MG63 (cell line): Measurements from ENCODE around the gene MBOAT2. TPM values are rescaled to one million over a fixed set of nuclear protein-coding genes. Genes with fewer than 3 reads are reported as not detected.
A peak's percentile ranks its signal among the peaks of the same experiment; 100 is the strongest.
"Not testable (repeated sequence)": the region's sequence is repeated elsewhere in the genome, so short reads cannot be mapped to it uniquely, and the experiment has no call there.

Experiments
- DNase-seq: peaks from one replicate; pipeline ENCODE4 v3.0.0-alpha.2; 2020
- H3K27me3 ChIP-seq: fragments of 250-450 bp; sonication (Bioruptor Pico); 2 replicates; pipeline ENCODE4 v1.5.1; 2020; ENCODE audit warnings: mild to moderate bottlenecking, moderate library complexity
- H3K36me3 ChIP-seq: fragments of 250-450 bp; sonication (Bioruptor Pico); 2 replicates; pipeline ENCODE4 v1.5.1; 2020; ENCODE audit warnings: mild to moderate bottlenecking, moderate library complexity
- H3K4me3 ChIP-seq: fragments of 250-450 bp; sonication (Bioruptor Pico); 2 replicates; pipeline ENCODE4 v1.5.1; 2020; ENCODE audit warnings: mild to moderate bottlenecking, moderate library complexity
- H3K9me3 ChIP-seq: fragments of 250-450 bp; sonication (Bioruptor Pico); 2 replicates; pipeline ENCODE4 v1.5.1; 2020; ENCODE audit warnings: mild to moderate bottlenecking, moderate library complexity
- total RNA-seq: library from RNA; depleted of rRNA; stranded (reverse); fragments of >200 nt; shearing (Covaris generic); gene quantifications from 2 replicates; pipeline ENCODE4 v1.2.3, GENCODE V29; 2014; ENCODE audit warnings: low replicate concordance; rRNA removed

Gene MBOAT2
- 40.0 and 67.9 TPM in 2 replicates for total RNA-seq

GRCh38 chr2:9003616-9004337 lies at the start of gene MBOAT2:
TSS of gene MBOAT2 (minus strand) at chr2:9003684. CDS start at chr2:9003614, 70 bp downstream.
- Histone ChIP-seq H3K36me3 (no peaks in the 10 kb centered on the region), H3K4me3 (peak within 1 kb of the TSS; percentile 70), H3K27me3 (no peaks in the 10 kb centered on the region), H3K9me3 (no peaks in the 10 kb centered on the region)
- peak; percentile 92 for DNase-seq

GRCh38 chr2:9052821-9053533 lies 49.5 kb upstream of the MBOAT2 start:
- H3K4me3 ChIP-seq, result no peak overlapping the region
- no peak for DNase-seq
- H3K27me3 ChIP-seq, result no peaks in the 10 kb centered on the region
- H3K9me3 ChIP-seq, result no peaks in the 10 kb centered on the region; the same call in 1 of the 2 replicates
- H3K36me3 ChIP-seq, result no peaks in the 10 kb centered on the region

GRCh38 chr2:9051451-9051850 lies 48.0 kb upstream of the MBOAT2 start:
- H3K36me3 ChIP-seq, H3K9me3 ChIP-seq, DNase-seq, H3K27me3 ChIP-seq, H3K4me3 ChIP-seq: not testable (repeated sequence)

GRCh38 chr2:9050122-9050809 lies 46.8 kb upstream of the MBOAT2 start:
- H3K4me3 ChIP-seq, result no peak overlapping the region
- DNase-seq, result no peak
- no peaks in the 10 kb centered on the region for H3K27me3 ChIP-seq
- H3K36me3 ChIP-seq, result no peaks in the 10 kb centered on the region
- no peaks in the 10 kb centered on the region for H3K9me3 ChIP-seq

- no peaks in the 10 kb centered on the region for H3K27me3 ChIP-seq
- DNase-seq, result no peak
- H3K9me3 ChIP-seq, result no peaks in the 10 kb centered on the region
- H3K4me3 ChIP-seq, result no peak overlapping the region
- no peaks in the 10 kb centered on the region for H3K36me3 ChIP-seq
Observed at GRCh38 chr2:9045595-9045994, 42.1 kb upstream of the MBOAT2 start.

DNA sequence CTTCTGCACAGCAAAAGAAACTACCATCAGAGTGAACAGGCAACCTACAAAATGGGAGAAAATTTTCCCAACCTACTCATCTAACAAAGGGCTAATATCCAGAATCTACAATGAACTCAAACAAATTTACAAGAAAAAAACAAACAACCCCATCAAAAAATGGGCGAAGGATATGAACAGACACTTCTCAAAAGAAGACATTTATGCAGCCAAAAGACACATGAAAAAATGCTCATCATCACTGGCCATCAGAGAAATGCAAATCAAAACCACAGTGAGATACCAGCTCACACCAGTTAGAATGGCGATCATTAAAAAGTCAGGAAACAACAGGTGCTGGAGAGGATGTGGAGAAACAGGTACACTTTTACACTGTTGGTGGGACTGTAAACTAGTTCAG lies 40.0 kb upstream of the MBOAT2 start:
- not testable (repeated sequence) for H3K27me3 ChIP-seq, H3K36me3 ChIP-seq, DNase-seq, H3K9me3 ChIP-seq, H3K4me3 ChIP-seq

- no peaks in the 10 kb centered on the region for H3K36me3 ChIP-seq
- no peaks in the 10 kb centered on the region for H3K9me3 ChIP-seq
- no peak for DNase-seq
- H3K27me3 ChIP-seq, result no peaks in the 10 kb centered on the region
- no peak overlapping the region for H3K4me3 ChIP-seq
Observed at GRCh38 chr2:9037166-9037565, 33.7 kb upstream of the MBOAT2 start.

- DNase-seq, result peak; percentile 58
- Histone ChIP-seq H3K27me3 (no peaks in the 10 kb centered on the region), H3K36me3 (no peaks in the 10 kb centered on the region), H3K9me3 (no peaks in the 10 kb centered on the region), H3K4me3 (no peak overlapping the region)
Observed at GRCh38 chr2:9033385-9034168, 30.1 kb upstream of the MBOAT2 start.

- no peaks in the 10 kb centered on the region for H3K9me3 ChIP-seq
- peak; percentile 28 for DNase-seq
- H3K27me3 ChIP-seq, result no peaks in the 10 kb centered on the region
- H3K36me3 ChIP-seq, result no peaks in the 10 kb centered on the region
- H3K4me3 ChIP-seq, result no peak overlapping the region
Observed at GRCh38 chr2:9032536-9033255, 29.2 kb upstream of the MBOAT2 start.

DNA sequence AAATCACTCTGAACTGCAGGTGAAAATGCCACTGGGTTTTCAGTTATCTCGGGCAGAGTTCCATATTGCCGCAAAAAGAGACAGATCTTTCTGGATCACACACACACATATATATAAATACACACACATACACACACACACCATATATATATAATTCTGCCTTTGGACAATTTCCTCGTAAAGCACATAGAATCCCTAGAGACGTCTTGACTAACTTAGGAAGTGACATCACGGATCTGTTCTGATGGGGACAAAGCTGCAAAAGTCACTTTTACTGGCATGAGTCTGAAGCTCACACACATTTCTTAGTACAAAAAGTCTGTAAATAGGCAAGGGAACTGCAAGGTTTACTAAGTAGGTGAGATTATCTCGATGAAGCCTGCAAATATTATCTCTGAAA lies 28.6 kb upstream of the MBOAT2 start:
- no peaks in the 10 kb centered on the region for H3K9me3 ChIP-seq
- H3K36me3 ChIP-seq, result no peaks in the 10 kb centered on the region
- H3K4me3 ChIP-seq, result no peak overlapping the region
- DNase-seq, result no peak
- no peaks in the 10 kb centered on the region for H3K27me3 ChIP-seq

GRCh38 chr2:9031246-9031645 lies 27.8 kb upstream of the MBOAT2 start:
- Histone ChIP-seq H3K4me3 (no peak overlapping the region), H3K9me3 (no peaks in the 10 kb centered on the region), H3K36me3 (no peaks in the 10 kb centered on the region), H3K27me3 (no peaks in the 10 kb centered on the region)
- no peak for DNase-seq

DNA sequence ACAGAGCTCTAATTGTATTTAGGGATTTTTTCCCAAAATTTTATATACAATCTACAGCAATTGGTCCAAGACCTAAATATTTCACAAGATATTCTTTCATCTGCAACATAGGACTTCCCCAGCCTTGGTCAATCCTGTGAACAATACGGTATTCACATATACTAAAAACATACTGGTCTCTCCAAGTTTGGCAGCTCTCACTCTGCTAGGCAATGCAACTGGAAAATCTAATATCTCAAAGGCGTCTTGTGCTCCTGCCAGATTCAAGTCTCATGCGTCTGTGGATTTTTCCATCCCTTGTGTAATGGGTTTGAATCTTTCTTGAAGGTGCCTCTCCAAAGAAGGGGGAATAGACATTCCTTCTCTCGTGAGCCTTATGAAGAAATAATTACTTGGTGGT lies 27.4 kb upstream of the MBOAT2 start:
- Histone ChIP-seq H3K4me3 (no peak overlapping the region), H3K27me3 (no peaks in the 10 kb centered on the region), H3K36me3 (no peaks in the 10 kb centered on the region), H3K9me3 (no peaks in the 10 kb centered on the region)
- DNase-seq, result peak; percentile 42

DNA sequence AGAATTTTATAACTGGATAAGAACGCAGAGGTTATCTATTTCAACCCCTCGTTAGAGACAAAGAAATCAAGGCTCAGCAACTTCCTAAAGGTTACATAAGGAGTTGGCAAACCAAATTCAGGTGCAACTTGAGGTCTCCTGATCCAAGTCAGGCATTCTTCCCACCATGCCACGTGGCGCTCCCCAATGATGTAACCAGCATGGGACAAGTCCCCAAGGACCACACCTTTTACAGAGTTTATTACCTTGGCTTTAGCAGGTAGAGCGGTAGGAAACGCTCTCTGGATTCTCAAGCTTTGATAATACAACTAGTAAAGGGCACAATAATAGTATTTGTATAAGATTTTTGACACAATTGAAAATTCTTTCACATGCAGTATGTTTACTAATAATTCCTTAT lies 26.7 kb upstream of the MBOAT2 start:
- Histone ChIP-seq H3K27me3 (no peaks in the 10 kb centered on the region), H3K36me3 (no peaks in the 10 kb centered on the region), H3K9me3 (no peaks in the 10 kb centered on the region), H3K4me3 (no peak overlapping the region)
- no peak for DNase-seq

GRCh38 chr2:9029721-9030120 lies 26.2 kb upstream of the MBOAT2 start:
- Histone ChIP-seq H3K27me3 (no peaks in the 10 kb centered on the region), H3K9me3 (no peaks in the 10 kb centered on the region), H3K4me3 (no peak overlapping the region), H3K36me3 (no peaks in the 10 kb centered on the region)
- no peak for DNase-seq

- no peak for DNase-seq
- Histone ChIP-seq H3K27me3 (no peaks in the 10 kb centered on the region), H3K36me3 (no peaks in the 10 kb centered on the region), H3K9me3 (no peaks in the 10 kb centered on the region), H3K4me3 (no peak overlapping the region)
Observed at GRCh38 chr2:9027884-9028283, 24.4 kb upstream of the MBOAT2 start.

DNA sequence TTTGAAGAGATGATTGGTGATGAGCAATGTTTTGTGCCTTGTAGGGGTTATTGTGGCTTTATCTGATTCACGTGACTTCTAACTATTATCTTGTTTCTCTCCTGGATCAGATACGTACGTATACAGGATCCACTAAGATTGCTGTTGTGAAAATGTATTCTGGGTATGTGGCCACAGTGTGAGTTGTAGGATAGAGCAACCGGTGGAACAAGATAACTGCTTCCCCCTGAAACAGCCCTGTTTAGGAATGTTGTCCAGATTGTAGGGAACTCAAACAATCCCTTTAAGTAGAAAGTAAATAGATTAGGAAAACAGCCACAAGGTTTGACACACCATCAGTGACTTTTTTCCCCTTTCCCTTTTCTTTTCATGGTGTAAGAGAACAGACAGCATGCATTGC lies 22.3 kb upstream of the MBOAT2 start:
- H3K4me3 ChIP-seq, result no peak overlapping the region
- no peaks in the 10 kb centered on the region for H3K27me3 ChIP-seq
- peaks cover 7% of the 10 kb centered on the region for H3K9me3 ChIP-seq

More for the DNA sequence above, 22.3 kb upstream of the MBOAT2 start:
- 0 out of 2 replicates have a peak, but pooled peaks cover 2% of the 10 kb centered on the region for H3K36me3 ChIP-seq
- DNase-seq, result no peak
